IMR-90 (cell line): ENCODE measurements around the gene GLT1D1. TPM values are rescaled to one million over a fixed set of nuclear protein-coding genes. Genes with fewer than 3 reads are reported as not detected.
A peak's percentile ranks its signal among the peaks of the same experiment; 100 is the strongest.

Experiments
- ATAC-seq: fragments of 200-7000 bp; cut with Tn5 transposase; 2 replicates; pipeline ENCODE4 v1.9.1; 2020; ENCODE audit warnings: low read depth, mild to moderate bottlenecking, moderate library complexity
- Bru-seq: library from RNA; stranded (reverse); fragments of 400-500 nt; gene quantifications from one replicate; lab custom pipeline; 2021; lab: Mats Ljungman, UMichigan
- BruChase-seq, 2 experiments: library from RNA; stranded (reverse); fragments of 400-500 nt; gene quantifications; one replicate each; lab custom pipeline; 2021; lab: Mats Ljungman, UMichigan
- BruUV-seq: library from RNA; stranded (reverse); fragments of 400-500 nt; replicated peaks from 2 replicates; lab custom pipeline; 2021; lab: Mats Ljungman, UMichigan
- CTCF ChIA-PET: fragments of 300-600 bp; formaldehyde crosslinking; extraction: SDS; loops from one replicate; lab custom pipeline; 2021; ENCODE audit warnings: antibody characterized with exemption; lab: Yijun Ruan, JAX
- POLR2A ChIA-PET: fragments of 300-600 bp; sonication (Branson Sonifier 250); formaldehyde crosslinking; loops from one replicate; lab custom pipeline; 2022; ENCODE audit warnings: antibody characterized with exemption; ENCODE audit not compliant: unreplicated experiment; lab: Charles Lee
- DNase-seq: peaks from one replicate; pipeline ENCODE4 v3.0.0; 2013
- H2AFZ ChIP-seq: replicated peaks from 2 replicates; pipeline ENCODE3; 2013; ENCODE audit warnings: low read length, mild to moderate bottlenecking; ENCODE audit not compliant: poor library complexity
- H2AK5ac ChIP-seq: 2 replicates; pipeline ENCODE4 v1.6.1; 2013; ENCODE audit warnings: low read depth, low read length, inconsistent platforms
- H2AK9ac ChIP-seq: replicated peaks from 2 replicates; pipeline ENCODE3; 2013; ENCODE audit warnings: mild to moderate bottlenecking, low read depth, low read length, moderate library complexity; ENCODE audit not compliant: poor library complexity
- H2BK120ac ChIP-seq: 2 replicates; pipeline ENCODE4 v1.6.1; 2013; ENCODE audit warnings: low read depth, low read length, inconsistent platforms
- H2BK15ac ChIP-seq: 3 replicates; pipeline ENCODE4 v1.6.1; 2013; ENCODE audit warnings: low read depth, low read length, inconsistent platforms
- H2BK20ac ChIP-seq: 2 replicates; pipeline ENCODE4 v1.6.1; 2013; ENCODE audit warnings: low read depth, mild to moderate bottlenecking, inconsistent platforms, low read length, moderate library complexity
- H2BK5ac ChIP-seq: 2 replicates; pipeline ENCODE4 v1.6.1; 2013; ENCODE audit warnings: mild to moderate bottlenecking, low read depth, low read length, inconsistent platforms; ENCODE audit not compliant: poor library complexity, severe bottlenecking
- H3K14ac ChIP-seq: replicated peaks from 2 replicates; pipeline ENCODE4 v1.6.1; 2013; ENCODE audit warnings: low read depth, low read length, inconsistent platforms
- H3K18ac ChIP-seq: 2 replicates; pipeline ENCODE4 v1.6.1; 2013; ENCODE audit warnings: low read depth, low read length, control low read depth
- H3K23ac ChIP-seq: 2 replicates; pipeline ENCODE4 v1.6.1; 2013; ENCODE audit warnings: low read depth, low read length, inconsistent platforms
- H3K27ac ChIP-seq: 2 replicates; pipeline ENCODE4 v1.5.1; 2013; ENCODE audit warnings: mild to moderate bottlenecking, control low read depth, low read length; ENCODE audit not compliant: insufficient read depth
- H3K27me3 ChIP-seq: 2 replicates; pipeline ENCODE4 v1.6.1; 2013; ENCODE audit warnings: low read length; ENCODE audit not compliant: control insufficient read depth, insufficient read depth
- H3K36me3 ChIP-seq: 2 replicates; pipeline ENCODE4 v1.6.1; 2013; ENCODE audit warnings: low read length, mixed read lengths; ENCODE audit not compliant: control insufficient read depth, insufficient read depth
- H3K4ac ChIP-seq: 2 replicates; pipeline ENCODE4 v1.6.1; 2013; ENCODE audit warnings: low read depth, low read length, inconsistent platforms
- H3K4me1 ChIP-seq: 2 replicates; pipeline ENCODE4 v1.6.1; 2013; ENCODE audit warnings: low read length, mixed read lengths; ENCODE audit not compliant: control insufficient read depth, insufficient read depth
- H3K4me2 ChIP-seq: 2 replicates; pipeline ENCODE4 v1.6.1; 2013; ENCODE audit warnings: low read depth, mild to moderate bottlenecking, control low read depth, low read length, moderate library complexity
- H3K4me3 ChIP-seq: 2 replicates; pipeline ENCODE4 v1.5.1; 2013; ENCODE audit warnings: low read depth, mild to moderate bottlenecking, control low read depth, low read length, moderate library complexity; ENCODE audit not compliant: insufficient read depth
- H3K56ac ChIP-seq: 2 replicates; pipeline ENCODE4 v1.6.1; 2013; ENCODE audit warnings: low read length, inconsistent platforms; ENCODE audit not compliant: insufficient read depth; ENCODE audit errors: extremely low read depth
- H3K79me1 ChIP-seq, 2 experiments: 2 replicates each; pipeline ENCODE4 v1.6.1; 2013; ENCODE audit warnings: low read length in 2 of 2, inconsistent platforms in 1 of 2, low read depth in 1 of 2
- H3K9ac ChIP-seq: 2 replicates; pipeline ENCODE4 v1.6.1; 2013; ENCODE audit warnings: low read depth, low read length, control low read depth
- H3K9me1 ChIP-seq: 2 replicates; pipeline ENCODE4 v1.6.1; 2013; ENCODE audit warnings: low read length, inconsistent platforms; ENCODE audit not compliant: insufficient read depth
- H3K9me3 ChIP-seq: 2 replicates; pipeline ENCODE4 v1.6.1; 2013; ENCODE audit warnings: low read length; ENCODE audit not compliant: control insufficient read depth, insufficient read depth
- H4K20me1 ChIP-seq: 2 replicates; pipeline ENCODE4 v1.6.1; 2013; ENCODE audit warnings: low read length, inconsistent platforms; ENCODE audit not compliant: insufficient read depth
- H4K5ac ChIP-seq: 2 replicates; pipeline ENCODE4 v1.6.1; 2013; ENCODE audit warnings: mild to moderate bottlenecking, low read depth, low read length, control low read depth
- H4K8ac ChIP-seq, 2 experiments: 2 replicates each; pipeline ENCODE4 v1.6.1; 2013; ENCODE audit warnings: low read depth in 2 of 2, low read length in 2 of 2, control low read depth in 1 of 2, inconsistent platforms in 1 of 2
- H4K91ac ChIP-seq: 2 replicates; pipeline ENCODE4 v1.6.1; 2013; ENCODE audit warnings: low read depth, low read length, inconsistent platforms; ENCODE audit not compliant: insufficient read depth
- BHLHE40 ChIP-seq: fragments of 150-350 bp; IDR thresholded peaks from 2 replicates; pipeline ENCODE4 v1.6.1; 2016; ENCODE audit warnings: mild to moderate bottlenecking, low read depth, low read length
- CEBPB ChIP-seq: IDR thresholded peaks from 2 replicates; pipeline ENCODE4 v1.6.1; 2012; ENCODE audit warnings: low read depth, low read length, improper control_type of control experiment
- CHD1 ChIP-seq: IDR thresholded peaks from 2 replicates; pipeline ENCODE4 v1.6.1; 2012; ENCODE audit warnings: low read depth, low read length, improper control_type of control experiment
- CTCF ChIP-seq: conservative IDR thresholded peaks from 2 replicates; pipeline ENCODE4 v1.5.1; 2012; ENCODE audit warnings: mild to moderate bottlenecking, low read depth, low read length, improper control_type of control experiment
- ELK1 ChIP-seq: fragments of 150-350 bp; IDR thresholded peaks from 2 replicates; pipeline ENCODE4 v1.6.1; 2016; ENCODE audit warnings: low read depth, mild to moderate bottlenecking, low read length, moderate library complexity, borderline replicate concordance
- FOS ChIP-seq: fragments of 150-350 bp; IDR thresholded peaks from 2 replicates; pipeline ENCODE4 v1.6.1; 2016; ENCODE audit warnings: low read depth, low read length
- MAFK ChIP-seq: IDR thresholded peaks from 2 replicates; pipeline ENCODE4 v1.6.1; 2012; ENCODE audit warnings: low read depth, low read length, improper control_type of control experiment
- MAZ ChIP-seq: IDR thresholded peaks from 2 replicates; pipeline ENCODE4 v1.6.1; 2012; ENCODE audit warnings: low read depth, mild to moderate bottlenecking, low read length, improper control_type of control experiment, moderate library complexity, borderline replicate concordance
- MXI1 ChIP-seq: IDR thresholded peaks from 2 replicates; pipeline ENCODE4 v1.6.1; 2012; ENCODE audit warnings: low read depth, mild to moderate bottlenecking, low read length, moderate library complexity, borderline replicate concordance
- NFE2L2 ChIP-seq: fragments of 150-350 bp; IDR thresholded peaks from 2 replicates; pipeline ENCODE4 v1.6.1; 2016; ENCODE audit warnings: low read depth, mild to moderate bottlenecking, low read length
- POLR2A ChIP-seq: IDR thresholded peaks from 2 replicates; pipeline ENCODE4 v1.6.1; 2012; ENCODE audit warnings: mild to moderate bottlenecking, low read depth, low read length
- RAD21 ChIP-seq: IDR thresholded peaks from 2 replicates; pipeline ENCODE4 v1.6.1; 2012; ENCODE audit warnings: low read length, improper control_type of control experiment
- RFX5 ChIP-seq: IDR thresholded peaks from 2 replicates; pipeline ENCODE4 v1.8.0; 2012; ENCODE audit warnings: low read depth, mild to moderate bottlenecking, low read length, moderate library complexity
- USF2 ChIP-seq: fragments of 150-350 bp; IDR thresholded peaks from 2 replicates; pipeline ENCODE4 v1.6.1; 2017; ENCODE audit warnings: mild to moderate bottlenecking, antibody characterized with exemption, low read length, low read depth
- WGBS, 2 experiments: methylation state at CpG; one replicate each; pipeline versions ENCODE4 v1.1.5 to v1.1.7; 2013; ENCODE audit warnings: missing lambda C conversion rate in 2 of 2; ENCODE audit not compliant: insufficient read length in 1 of 2; ENCODE audit errors: extremely low coverage in 2 of 2; 5-methylcytosine and 5-hydroxymethylcytosine counted together
- dilution Hi-C: fragments of 300-500 bp; cut with HindIII; formaldehyde crosslinking; loops from one replicate; pipeline ENCODE4 v1.14.3; 2018; ENCODE audit warnings: low sequenced_read_pairs; ENCODE audit not compliant: unreplicated experiment
- in situ Hi-C: fragments of 300-500 bp; cut with MboI; formaldehyde crosslinking; loops from 3 replicates; pipeline ENCODE4 v1.14.3; 2019; ENCODE audit warnings: low sequenced_read_pairs, inconsistent platforms, mixed read lengths
- intact Hi-C: fragments of 100-400 bp; cut with micrococcal nuclease; formaldehyde crosslinking; loops from 2 replicates; pipeline ENCODE4 v1.10.0; 2022
- long read RNA-seq: library from polyadenylated mRNA; unstranded; transcript quantifications from one replicate; pipeline ENCODE4 v2.0.0, GENCODE V29; 2021; ENCODE audit not compliant: unreplicated experiment
- polyA plus RNA-seq, 3 experiments: library from polyadenylated mRNA; depleted of rRNA; stranded (reverse); fragments of >200 nt; gene quantifications; 2 replicates each; pipeline ENCODE4 v1.2.3, GENCODE V29; 2012; ENCODE audit warnings: low replicate concordance in 1 of 3
- total RNA-seq: library from RNA; depleted of rRNA; stranded (reverse); fragments of >200 nt; gene quantifications from 2 replicates; pipeline ENCODE4 v1.2.3, GENCODE V29; 2012; rRNA removed

GLT1D1 gene
- total RNA-seq = not detected in 2 replicates
- not detected in 2 replicates for polyA plus RNA-seq (2012; rRNA removed)
- polyA plus RNA-seq (2012; cell fraction: cytosol; rRNA removed) = 0.02 TPM in 1 of 2 replicates, not detected in the other
- polyA plus RNA-seq (2012; cell fraction: nucleus; rRNA removed; ENCODE audit: low replicate concordance) = not detected in 2 replicates
- percentile 18 among the genes with signal in this experiment for Bru-seq, nascent RNA
- BruChase-seq, experiment 1, labeled RNA remaining after a 6-hour chase = percentile 35 among the genes with signal in this experiment
- BruChase-seq, experiment 2, labeled RNA remaining after a 2-hour chase = percentile 24 among the genes with signal in this experiment
- long read RNA-seq = 0 reads

- H3K4me1 ChIP-seq = no peaks in the 10 kb centered on the region
- intact Hi-C loops = no loop called here
- H3K4me3 ChIP-seq = no peak within 1 kb of the TSS
- ChIA-PET POLR2A (no interaction called here), CTCF (no interaction called here)
- no peak within 1 kb of the TSS for H2AK5ac ChIP-seq
- H3K4me2 ChIP-seq = no peak within 1 kb of the TSS
- peaks cover 3% of the 10 kb centered on the region for H3K9me3 ChIP-seq
- no peak within 1 kb of the TSS for H3K4ac ChIP-seq
- no peak within 1 kb of the TSS for H3K14ac ChIP-seq
- ATAC-seq (no peak), DNase-seq (no peak)
- H2AFZ ChIP-seq = no peak within 1 kb of the TSS
- H3K9me1 ChIP-seq = no peaks in the 10 kb centered on the region
- no peak within 1 kb of the TSS for H2AK9ac ChIP-seq
- dilution Hi-C loops = no loop called here
- no peaks in the 10 kb centered on the region for H3K27me3 ChIP-seq
- no peak within 1 kb of the TSS for H3K23ac ChIP-seq
- no peak within 1 kb of the TSS for H4K91ac ChIP-seq
- no peak within 1 kb of the TSS for H3K56ac ChIP-seq
- H3K27ac ChIP-seq = no peak within 1 kb of the TSS
- no peak within 1 kb of the TSS for H3K18ac ChIP-seq
- H2BK120ac ChIP-seq = no peak within 1 kb of the TSS
- no peak within 1 kb of the TSS for H3K9ac ChIP-seq
- H3K79me1 ChIP-seq = no peaks in the 10 kb centered on the region
- BruUV-seq = no TSS peak
- in situ Hi-C loops = no loop called here
- H2BK15ac ChIP-seq = no peak within 1 kb of the TSS
- H2BK5ac ChIP-seq = no peak within 1 kb of the TSS
- H2BK20ac ChIP-seq = no peak within 1 kb of the TSS
- H4K8ac ChIP-seq = no peak within 1 kb of the TSS
- no peaks in the 10 kb centered on the region for H3K36me3 ChIP-seq
- 42% methylated on average over 11 of the region's 56 CpGs; no CpG with 5 or more reads in 1 of the 2 experiments for WGBS, 2 experiments
- H4K20me1 ChIP-seq = no peaks in the 10 kb centered on the region
- no peak within 1 kb of the TSS for H4K5ac ChIP-seq
- TF ChIP-seq MAFK = no peak
- TF ChIP-seq FOS = no peak
- no peak for TF ChIP-seq MXI1
- no peak for TF ChIP-seq ELK1
- no peak for TF ChIP-seq POLR2A
- TF ChIP-seq RAD21 = no peak
- TF ChIP-seq BHLHE40 = no peak
- no peak for TF ChIP-seq USF2
- no peak for TF ChIP-seq CEBPB
- TF ChIP-seq NFE2L2 = no peak
- no peak for TF ChIP-seq CTCF
- no peak for TF ChIP-seq MAZ
- TF ChIP-seq RFX5 = no peak
- no peak for TF ChIP-seq CHD1
Measured at GRCh38 chr12:128852885-128853599, at the start of gene GLT1D1. GLT1D1 (plus strand) TSS chr12:128853478; CDS start chr12:128853582, 104 bp downstream.
